Fibroblast of skin of scalp (primary cell): ENCODE results near the gene RER1.

Experiments used
- DNase-seq: peaks from one replicate; pipeline ENCODE4 v3.0.0-alpha.2; 2013

The RER1 gene

GRCh38 chr1:2376261-2376741, 15.3 kb upstream of the RER1 start:
- no peak for DNase-seq

- no peak for DNase-seq
These were observed 14.5 kb upstream of the RER1 start for GRCh38 chr1:2376931-2377672.

- no peak for DNase-seq
These were observed 13.7 kb upstream of the RER1 start for GRCh38 chr1:2377751-2378440.

GRCh38 chr1:2378441-2378851, 13.2 kb upstream of the RER1 start:
- no peak for DNase-seq

- DNase-seq = no peak
These were observed 12.5 kb upstream of the RER1 start for GRCh38 chr1:2378956-2379732.

- DNase-seq = no peak
These were observed 11.8 kb upstream of the RER1 start for GRCh38 chr1:2379733-2380404.

GRCh38 chr1:2380816-2381591, 10.6 kb upstream of the RER1 start:
- DNase-seq = no peak

- DNase-seq = peak; percentile 78
These were observed 9.7 kb upstream of the RER1 start for GRCh38 chr1:2381741-2382620.

GRCh38 chr1:2382621-2383361, 8.8 kb upstream of the RER1 start:
- no peak for DNase-seq

GRCh38 chr1:2383576-2383975, 8.1 kb upstream of the RER1 start:
- DNase-seq = no peak

GRCh38 chr1:2384130-2384860, 7.3 kb upstream of the RER1 start:
- DNase-seq = no peak

- DNase-seq = no peak
These were observed 6.6 kb upstream of the RER1 start for GRCh38 chr1:2384941-2385481.

GRCh38 chr1:2385606-2386280, 5.9 kb upstream of the RER1 start:
- DNase-seq = no peak

GRCh38 chr1:2386636-2387611, 4.7 kb upstream of the RER1 start:
- no peak for DNase-seq

- DNase-seq = no peak
These were observed 3.4 kb upstream of the RER1 start for GRCh38 chr1:2388004-2388913.

GRCh38 chr1:2389644-2390043, 2.0 kb upstream of the RER1 start:
- DNase-seq = no peak
